ENCODE data around the gene CDADC1. TPM values are rescaled to one million over a fixed set of nuclear protein-coding genes. Genes with fewer than 3 reads are reported as not detected.

Gene CDADC1
- total and polyA plus RNA-seq, 4 donors = 3.0 to 6.1 (median 4.5) TPM

- Histone ChIP-seq H3K9ac (ENCODE audit: low read depth in 1 of 2, low read length in 2 of 2) (no peak overlapping the region), H3K27me3 (ENCODE audit: control insufficient read depth in 4 of 4, insufficient read depth in 4 of 4, low read length in 3 of 4) (no peaks in the 10 kb centered on the region), H3K4me1 (ENCODE audit: control insufficient read depth in 4 of 4, insufficient read depth in 4 of 4, low read length in 3 of 4) (peaks cover 4 to 24% (median 10%) of the 10 kb centered on the region in 4 donors), H3K4me3 (ENCODE audit: low read depth in 1 of 3, low read length in 3 of 3) (no peak overlapping the region), H3K36me3 (ENCODE audit: control insufficient read depth in 4 of 4, insufficient read depth in 3 of 4, low read depth in 1 of 4, low read length in 3 of 4) (peaks cover 2 to 13% (median 5%) of the 10 kb centered on the region in 4 donors), H3K27ac (ENCODE audit: low read depth in 1 of 2, low read length in 2 of 2) (no peak overlapping the region), H3K9me3 (ENCODE audit: control insufficient read depth in 4 of 4, low read length in 3 of 4) (no peaks in the 10 kb centered on the region)
- TF ChIP-seq SP1 (IDR thresholded peaks at IDR 0.05) (no peak), YY1 (IDR thresholded peaks at IDR 0.05) (no peak), RAD21 (IDR thresholded peaks at IDR 0.05) (no peak), CTCF (IDR thresholded peaks at IDR 0.05; ENCODE audit: low read depth, low read length, missing input control) (no peak), RXRA (IDR thresholded peaks at IDR 0.05) (no peak), EGR1 (IDR thresholded peaks at IDR 0.05; ENCODE audit: low read depth in 2 of 2) (no peak), FOXA2 (IDR thresholded peaks at IDR 0.05) (no peak), HNF4G (IDR thresholded peaks at IDR 0.05) (no peak), ATF3 (IDR thresholded peaks at IDR 0.05) (no peak), NR2F2 (IDR thresholded peaks at IDR 0.05) (no peak), TAF1 (conservative IDR thresholded peaks at IDR 0.05) (no peak)
- TF ChIP-seq, protein P1, sequence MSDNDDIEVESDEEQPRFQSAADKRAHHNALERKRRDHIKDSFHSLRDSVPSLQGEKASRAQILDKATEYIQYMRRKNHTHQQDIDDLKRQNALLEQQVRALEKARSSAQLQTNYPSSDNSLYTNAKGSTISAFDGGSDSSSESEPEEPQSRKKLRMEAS (IDR thresholded peaks at IDR 0.05) = no peak
- DNase-seq (ENCODE audit: low spot score) = no peak
- 87% methylated on average over 5 of the region's 5 CpGs for WGBS
Observed at GRCh38 chr13:49251326-49251725, 3.6 kb downstream of the CDADC1 start.

DNA sequence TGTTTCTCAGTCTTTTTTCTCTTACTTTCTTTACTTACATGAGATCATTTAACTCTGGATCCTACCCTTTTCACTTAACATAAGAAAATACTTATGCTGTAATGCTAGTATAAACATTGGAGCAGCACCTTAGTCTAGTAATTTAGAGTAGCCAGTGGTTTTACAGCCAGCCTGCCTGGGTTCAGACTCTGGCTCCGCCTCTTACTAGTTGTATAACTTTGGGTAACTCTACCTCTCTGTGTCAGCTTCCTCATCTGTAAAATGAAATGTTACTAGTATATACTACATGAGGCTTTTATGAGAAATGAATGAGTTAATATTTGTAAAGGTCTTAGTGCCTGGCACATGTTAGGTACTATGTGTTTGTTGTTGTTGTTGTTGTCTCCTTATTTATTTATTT lies 5.6 kb downstream of the CDADC1 start:
- H3K9me3 ChIP-seq (ENCODE audit: control insufficient read depth in 4 of 4, low read length in 3 of 4) = no peaks in the 10 kb centered on the region
- DNase-seq (ENCODE audit: low spot score) = no peak
- 93% methylated on average over 1 of the region's 1 CpG for WGBS
- H3K4me3 ChIP-seq (ENCODE audit: low read depth in 1 of 3, low read length in 3 of 3) = no peak overlapping the region
- peaks cover 4 to 19% (median 11%) of the 10 kb centered on the region in 4 donors for H3K4me1 ChIP-seq (ENCODE audit: control insufficient read depth in 4 of 4, insufficient read depth in 4 of 4, low read length in 3 of 4)
- H3K9ac ChIP-seq (ENCODE audit: low read depth in 1 of 2, low read length in 2 of 2) = no peak overlapping the region
- TF ChIP-seq EGR1 (IDR thresholded peaks at IDR 0.05; ENCODE audit: low read depth in 2 of 2) (no peak), SP1 (IDR thresholded peaks at IDR 0.05) (no peak), HNF4G (IDR thresholded peaks at IDR 0.05) (no peak), FOXA1 (IDR thresholded peaks at IDR 0.05) (no peak), YY1 (IDR thresholded peaks at IDR 0.05) (no peak), NR2F2 (IDR thresholded peaks at IDR 0.05) (no peak), JUND (IDR thresholded peaks at IDR 0.05) (no peak), CTCF (IDR thresholded peaks at IDR 0.05; ENCODE audit: low read depth, low read length, missing input control) (no peak), TAF1 (conservative IDR thresholded peaks at IDR 0.05) (no peak), ZBTB33 (IDR thresholded peaks at IDR 0.05) (no peak), RAD21 (IDR thresholded peaks at IDR 0.05) (no peak), FOXA2 (IDR thresholded peaks at IDR 0.05) (no peak), RXRA (IDR thresholded peaks at IDR 0.05) (no peak), HNF4A (conservative IDR thresholded peaks at IDR 0.05) (no peak), GABPA (IDR thresholded peaks at IDR 0.05 in 1 of 2, conservative IDR thresholded peaks at IDR 0.05 in 1 of 2) (no peak), ATF3 (IDR thresholded peaks at IDR 0.05) (no peak)
- TF ChIP-seq, protein P2, sequence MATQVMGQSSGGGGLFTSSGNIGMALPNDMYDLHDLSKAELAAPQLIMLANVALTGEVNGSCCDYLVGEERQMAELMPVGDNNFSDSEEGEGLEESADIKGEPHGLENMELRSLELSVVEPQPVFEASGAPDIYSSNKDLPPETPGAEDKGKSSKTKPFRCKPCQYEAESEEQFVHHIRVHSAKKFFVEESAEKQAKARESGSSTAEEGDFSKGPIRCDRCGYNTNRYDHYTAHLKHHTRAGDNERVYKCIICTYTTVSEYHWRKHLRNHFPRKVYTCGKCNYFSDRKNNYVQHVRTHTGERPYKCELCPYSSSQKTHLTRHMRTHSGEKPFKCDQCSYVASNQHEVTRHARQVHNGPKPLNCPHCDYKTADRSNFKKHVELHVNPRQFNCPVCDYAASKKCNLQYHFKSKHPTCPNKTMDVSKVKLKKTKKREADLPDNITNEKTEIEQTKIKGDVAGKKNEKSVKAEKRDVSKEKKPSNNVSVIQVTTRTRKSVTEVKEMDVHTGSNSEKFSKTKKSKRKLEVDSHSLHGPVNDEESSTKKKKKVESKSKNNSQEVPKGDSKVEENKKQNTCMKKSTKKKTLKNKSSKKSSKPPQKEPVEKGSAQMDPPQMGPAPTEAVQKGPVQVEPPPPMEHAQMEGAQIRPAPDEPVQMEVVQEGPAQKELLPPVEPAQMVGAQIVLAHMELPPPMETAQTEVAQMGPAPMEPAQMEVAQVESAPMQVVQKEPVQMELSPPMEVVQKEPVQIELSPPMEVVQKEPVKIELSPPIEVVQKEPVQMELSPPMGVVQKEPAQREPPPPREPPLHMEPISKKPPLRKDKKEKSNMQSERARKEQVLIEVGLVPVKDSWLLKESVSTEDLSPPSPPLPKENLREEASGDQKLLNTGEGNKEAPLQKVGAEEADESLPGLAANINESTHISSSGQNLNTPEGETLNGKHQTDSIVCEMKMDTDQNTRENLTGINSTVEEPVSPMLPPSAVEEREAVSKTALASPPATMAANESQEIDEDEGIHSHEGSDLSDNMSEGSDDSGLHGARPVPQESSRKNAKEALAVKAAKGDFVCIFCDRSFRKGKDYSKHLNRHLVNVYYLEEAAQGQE (IDR thresholded peaks at IDR 0.05) = no peak
- TF ChIP-seq, protein P1 (IDR thresholded peaks at IDR 0.05) = no peak
- no peaks in the 10 kb centered on the region for H3K27me3 ChIP-seq (ENCODE audit: control insufficient read depth in 4 of 4, insufficient read depth in 4 of 4, low read length in 3 of 4)
- no peak overlapping the region for H3K27ac ChIP-seq (ENCODE audit: low read depth in 1 of 2, low read length in 2 of 2)
- peaks cover 2 to 14% (median 6%) of the 10 kb centered on the region in 4 donors for H3K36me3 ChIP-seq (ENCODE audit: control insufficient read depth in 4 of 4, insufficient read depth in 3 of 4, low read depth in 1 of 4, low read length in 3 of 4)
